HG02840 (cell line): ENCODE measurements around the gene AMBP.
"Not testable (repeated sequence)": the region's sequence is repeated elsewhere in the genome, so short reads cannot be mapped to it uniquely, and the experiment has no call there.

Experiments used
- ATAC-seq: cut with Tn5 transposase; IDR thresholded peaks from one replicate; pipeline ENCODE4 v1.9.1; 2021; ENCODE audit warnings: mild to moderate bottlenecking, moderate library complexity, moderate number of reproducible peaks; ENCODE audit not compliant: unreplicated experiment, low FRiP score

AMBP gene

GRCh38 chr9:114054191-114054690 is 23.9 kb downstream of the AMBP start:
- ATAC-seq = no peak

- ATAC-seq = no peak
Observed at GRCh38 chr9:114053246-114054005, 24.7 kb downstream of the AMBP start.

- no peak for ATAC-seq
Observed at GRCh38 chr9:114051706-114052105, 26.4 kb downstream of the AMBP start.

- ATAC-seq = no peak
Observed at GRCh38 chr9:114051281-114051680, 26.8 kb downstream of the AMBP start.

- ATAC-seq = no peak
Observed at GRCh38 chr9:114050646-114051045, 27.5 kb downstream of the AMBP start.

- ATAC-seq = no peak
Observed at GRCh38 chr9:114050226-114050568, 27.9 kb downstream of the AMBP start.

- ATAC-seq = no peak
Observed at GRCh38 chr9:114049441-114050225, 28.5 kb downstream of the AMBP start.

GRCh38 chr9:114048533-114049415 is 29.3 kb downstream of the AMBP start:
- ATAC-seq = no peak

- no peak for ATAC-seq
Observed at GRCh38 chr9:114047717-114048116, 30.4 kb downstream of the AMBP start.

GRCh38 chr9:114046875-114047274 is 31.2 kb downstream of the AMBP start:
- ATAC-seq = no peak

GRCh38 chr9:114046237-114046755 is 31.8 kb downstream of the AMBP start:
- ATAC-seq = no peak

- ATAC-seq = not testable (repeated sequence)
Observed at GRCh38 chr9:114043660-114044059, 34.4 kb downstream of the AMBP start.

GRCh38 chr9:114039484-114039883 is 38.6 kb downstream of the AMBP start:
- ATAC-seq = no peak

GRCh38 chr9:114038724-114039313 is 39.3 kb downstream of the AMBP start:
- no peak for ATAC-seq

GRCh38 chr9:114037961-114038723 is 40.0 kb downstream of the AMBP start:
- no peak for ATAC-seq

GRCh38 chr9:114037249-114037648 is 40.9 kb downstream of the AMBP start:
- ATAC-seq = no peak

- no peak for ATAC-seq
Observed at GRCh38 chr9:114035845-114036801, 42.0 kb downstream of the AMBP start.

- no peak for ATAC-seq
Observed at GRCh38 chr9:114035221-114035844, 42.8 kb downstream of the AMBP start.
